ENCODE data around the gene ABO.
"Not testable (repeated sequence)": the region's sequence is repeated elsewhere in the genome, so short reads cannot be mapped to it uniquely, and the experiment has no call there.

Gene ABO

DNA sequence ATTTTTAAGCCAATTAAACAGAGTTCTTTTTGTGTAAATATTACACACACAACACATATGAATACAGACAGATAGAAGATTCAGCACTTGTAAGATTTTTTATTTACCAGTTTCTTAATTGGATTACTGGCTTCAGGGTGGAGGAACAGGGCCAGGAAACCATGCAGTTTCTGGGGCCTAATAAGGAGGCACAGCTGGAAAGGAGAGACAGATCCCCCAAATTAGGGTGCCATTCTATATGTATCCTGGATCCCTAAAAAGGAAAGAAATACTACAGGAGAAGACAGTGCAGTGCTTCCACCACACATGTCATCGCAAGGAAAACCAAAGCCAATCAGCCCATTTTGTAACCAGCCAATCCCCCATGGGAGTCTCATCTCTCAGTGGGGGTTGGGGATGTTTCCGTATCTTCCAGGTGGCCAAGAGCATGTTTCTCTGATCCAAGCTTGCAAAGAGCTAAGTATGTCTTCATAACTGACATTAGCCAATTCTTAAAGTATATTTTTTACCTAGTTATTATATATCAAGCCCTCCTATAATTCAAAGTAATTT, 15.8 kb upstream of the ABO start:
- no peak for DNase-seq (ENCODE audit: low read depth)

DNA sequence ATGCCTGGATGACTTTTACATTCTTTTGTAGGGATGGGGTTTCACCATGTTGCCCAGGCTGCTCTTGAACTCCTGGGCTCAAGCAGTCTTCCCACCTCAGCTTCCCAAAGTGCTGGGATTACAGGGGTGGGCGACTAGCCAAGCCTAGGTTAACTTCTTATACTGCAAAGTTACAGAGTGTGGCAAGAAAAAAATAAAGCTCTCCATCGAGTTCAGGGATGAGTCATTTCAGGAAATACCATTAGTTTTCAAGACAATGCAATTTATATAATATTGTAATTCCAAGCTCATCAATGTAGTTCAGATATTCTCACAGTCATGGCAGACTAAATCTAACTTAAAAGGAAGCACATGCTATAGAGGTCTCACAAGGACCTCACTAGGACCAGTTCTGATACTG, 11.5 kb upstream of the ABO start:
- no peak for DNase-seq (ENCODE audit: low read depth)

DNA sequence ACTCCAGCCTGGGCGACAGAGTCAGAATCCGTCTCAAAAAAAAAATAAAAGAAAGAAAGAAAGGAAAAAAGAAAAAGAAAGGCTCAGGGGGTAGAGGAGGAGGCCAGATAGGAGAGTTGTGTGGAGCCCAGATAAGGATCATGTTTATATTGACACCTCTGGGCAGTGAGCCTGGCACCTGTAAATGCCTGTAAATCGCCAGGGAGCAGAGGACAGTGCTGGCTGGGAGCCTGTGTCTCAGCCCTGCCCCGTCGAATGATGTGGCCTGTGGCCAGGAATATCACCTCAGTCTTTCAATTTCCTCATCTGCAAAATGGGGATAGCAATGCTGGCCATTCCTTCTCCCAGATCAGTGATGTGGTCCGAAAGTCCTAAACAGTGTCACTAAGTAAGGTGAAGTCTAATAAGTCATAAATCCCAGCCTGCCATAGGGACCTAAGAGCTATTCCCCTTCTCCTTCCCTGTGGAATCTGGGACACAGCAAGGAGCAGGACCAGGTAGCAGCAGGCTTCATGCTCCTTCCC, 10.3 kb upstream of the ABO start:
- DNase-seq (ENCODE audit: low read depth) = no peak

DNA sequence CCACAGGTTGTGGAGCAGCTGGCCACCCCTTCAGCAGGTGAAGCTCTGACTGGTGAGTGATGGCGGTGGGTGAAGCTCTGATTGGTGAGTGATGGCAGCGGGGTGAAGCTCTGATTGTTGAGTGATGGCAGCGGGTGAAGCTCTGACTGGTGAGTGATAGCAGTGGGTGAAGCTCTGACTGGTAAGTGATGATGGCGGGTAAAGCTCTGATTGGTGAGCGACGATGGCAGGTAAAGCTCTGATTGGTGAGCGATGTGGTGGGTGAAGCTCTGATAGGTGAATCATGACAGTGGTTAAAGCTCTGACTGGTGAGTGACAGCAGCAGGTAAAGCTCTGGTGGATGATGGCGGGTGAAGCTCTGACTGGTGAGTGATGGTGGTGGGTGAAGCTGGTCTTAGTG, 9.4 kb upstream of the ABO start:
- DNase-seq (ENCODE audit: low read depth) = no peak

DNA sequence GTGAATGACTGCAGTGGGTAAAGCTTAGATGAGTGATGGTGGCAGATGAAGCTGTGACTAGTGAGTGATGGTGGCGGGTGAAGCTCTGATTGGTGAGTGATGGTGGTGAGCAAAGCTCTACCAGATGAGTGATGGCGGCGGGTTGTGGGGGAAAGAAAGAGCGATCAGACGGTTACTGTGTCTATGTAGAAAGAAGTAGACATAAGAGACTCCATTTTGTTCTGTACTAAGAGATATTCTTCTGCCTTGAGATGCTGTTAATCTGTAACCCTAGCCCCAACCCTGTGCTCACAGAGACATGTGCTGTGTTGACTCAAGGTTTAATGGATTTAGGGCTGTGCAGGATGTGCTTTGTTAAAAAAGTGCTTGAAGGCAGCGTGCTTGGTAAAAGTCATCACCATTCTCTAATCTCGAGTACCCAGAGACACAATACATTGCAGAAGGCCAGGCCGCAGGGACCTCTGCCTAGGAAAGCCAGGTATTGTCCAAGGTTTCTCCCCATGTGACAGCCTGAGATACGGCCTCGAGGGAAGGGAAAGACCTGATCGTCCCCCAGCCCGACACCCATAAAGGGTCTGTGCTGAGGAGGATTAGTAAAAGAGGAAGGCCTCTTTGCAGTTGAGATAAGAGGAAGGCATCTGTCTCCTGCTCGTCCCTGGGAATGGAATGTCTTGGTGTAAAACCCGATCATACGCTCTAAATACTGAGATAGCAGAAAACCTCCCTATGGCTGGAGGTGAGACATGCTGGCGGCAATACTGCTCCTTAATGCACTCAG, 8.4 kb upstream of the ABO start:
- DNase-seq (ENCODE audit: low read depth) = not testable (repeated sequence)

DNA sequence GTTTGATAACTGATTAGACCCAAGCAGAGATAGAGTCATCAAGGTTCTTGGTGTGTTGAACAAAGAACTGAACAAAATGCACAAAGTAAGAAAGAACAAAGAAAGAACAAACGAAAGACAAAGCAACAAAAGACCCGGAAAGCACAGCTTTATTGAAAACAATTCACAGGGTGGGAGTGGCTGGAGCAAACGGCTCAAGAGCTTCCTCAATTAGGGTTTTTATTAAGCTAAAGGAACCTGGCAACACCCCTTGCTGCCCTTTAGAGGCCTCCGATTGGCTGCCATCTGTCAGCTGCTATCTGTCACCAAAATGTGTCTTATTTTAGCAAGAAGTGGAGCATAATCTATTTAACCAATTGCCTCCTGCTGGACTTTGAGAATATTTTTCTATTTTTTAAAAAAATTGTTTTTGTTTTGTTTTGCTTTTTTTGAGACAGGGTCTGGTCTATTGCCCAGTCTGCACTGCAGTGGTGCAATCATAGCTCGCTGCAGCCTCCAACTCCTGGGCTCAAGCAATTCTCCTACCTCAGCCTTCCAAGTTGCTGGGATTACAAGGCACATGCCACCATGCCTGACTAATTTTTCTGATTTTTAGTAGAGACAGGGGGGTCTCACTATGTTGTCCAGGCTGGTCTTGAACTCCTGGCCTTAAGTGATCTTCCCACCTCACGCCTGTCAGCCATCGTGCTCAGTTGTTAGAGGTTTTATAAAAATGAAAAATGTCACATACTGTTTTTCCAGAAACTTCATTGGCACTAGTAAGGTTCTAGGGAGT, 7.7 kb upstream of the ABO start:
- no peak for DNase-seq (ENCODE audit: low read depth)

DNA sequence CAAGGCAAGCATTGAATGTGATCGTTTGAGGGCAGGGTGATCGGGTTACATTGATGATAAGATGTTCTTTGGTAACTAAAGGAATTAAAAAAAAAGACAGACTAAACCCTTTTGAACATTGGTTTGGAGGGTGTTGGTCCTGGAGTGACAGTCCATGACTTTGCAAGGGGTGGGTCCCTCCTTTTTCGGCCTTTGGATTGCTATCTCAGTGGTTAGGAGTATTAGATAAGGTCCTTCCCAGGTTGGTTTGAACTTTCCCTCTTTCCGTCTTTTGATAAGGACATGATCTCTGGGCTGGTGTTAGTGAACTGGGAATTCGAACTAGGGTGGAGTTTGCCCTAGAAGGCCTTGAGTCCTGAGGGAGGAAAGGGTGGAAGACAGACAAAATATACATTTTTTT, 5.4 kb upstream of the ABO start:
- no peak for DNase-seq (ENCODE audit: low read depth)

DNA sequence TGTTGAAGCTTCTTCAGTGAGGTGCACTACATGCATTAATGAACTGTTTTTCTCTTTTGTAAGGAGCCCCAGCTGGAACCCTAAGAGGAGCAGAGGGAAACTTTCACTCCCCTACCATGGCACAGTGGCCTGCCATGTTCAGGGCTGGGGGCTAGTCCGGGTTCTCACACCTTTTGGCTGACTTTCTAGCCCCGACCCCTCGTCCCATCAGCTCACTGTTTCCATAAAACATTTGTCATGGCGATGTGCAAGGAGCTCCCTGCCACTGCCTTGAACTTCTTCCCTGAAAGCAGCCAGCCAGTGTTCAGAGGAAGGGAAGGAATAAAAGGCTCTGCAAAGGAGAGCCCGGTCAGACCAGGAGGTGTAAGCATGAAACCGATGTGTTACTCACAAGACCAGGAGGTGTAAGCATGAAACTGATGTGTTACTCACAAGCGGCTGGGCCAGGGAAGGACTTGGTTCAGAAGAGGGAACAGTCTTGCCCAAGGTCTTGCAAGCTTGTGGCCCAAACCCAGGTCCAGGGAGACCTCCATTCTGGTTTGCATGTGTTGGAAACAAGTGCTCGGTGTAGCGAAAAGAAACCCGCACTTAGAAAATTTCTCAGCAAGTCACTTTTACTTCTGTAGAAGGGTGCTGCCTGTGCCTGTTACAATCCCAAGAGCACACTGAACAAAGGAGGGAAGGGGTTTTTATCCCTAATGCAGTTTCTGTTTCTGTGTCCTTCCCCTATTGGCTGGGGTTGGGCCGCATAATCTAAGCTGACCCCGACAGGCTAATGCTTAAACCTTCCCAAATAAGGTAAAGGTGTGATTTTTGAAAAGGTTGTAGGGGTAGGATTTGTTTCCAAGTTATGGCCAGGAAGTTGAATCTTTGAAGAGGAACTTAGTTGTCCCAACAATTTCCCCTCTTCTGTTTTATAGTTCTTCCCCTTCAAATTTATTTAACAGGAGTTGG, 3.4 kb upstream of the ABO start:
- DNase-seq (ENCODE audit: low read depth) = no peak

DNA sequence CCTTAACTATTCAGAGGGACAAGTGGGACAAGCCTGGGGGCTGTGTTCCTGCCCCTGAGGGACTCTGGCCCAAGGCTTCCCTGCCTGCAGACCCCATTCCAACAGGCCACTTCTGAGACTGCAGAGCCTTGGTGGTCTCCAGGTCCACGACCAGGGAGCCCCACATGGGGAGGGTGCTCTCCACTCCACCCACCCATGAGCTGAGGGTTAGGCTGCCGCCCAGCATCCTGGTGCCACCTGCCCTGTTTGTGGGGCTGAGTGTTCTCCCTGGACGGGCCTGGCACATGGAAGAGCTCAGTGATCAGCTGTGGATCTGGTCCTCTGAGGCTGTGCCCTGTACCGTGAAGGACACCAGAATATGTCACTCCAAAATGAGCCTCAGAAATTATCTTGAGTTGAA, 2.5 kb upstream of the ABO start:
- DNase-seq (ENCODE audit: low read depth) = no peak

DNA sequence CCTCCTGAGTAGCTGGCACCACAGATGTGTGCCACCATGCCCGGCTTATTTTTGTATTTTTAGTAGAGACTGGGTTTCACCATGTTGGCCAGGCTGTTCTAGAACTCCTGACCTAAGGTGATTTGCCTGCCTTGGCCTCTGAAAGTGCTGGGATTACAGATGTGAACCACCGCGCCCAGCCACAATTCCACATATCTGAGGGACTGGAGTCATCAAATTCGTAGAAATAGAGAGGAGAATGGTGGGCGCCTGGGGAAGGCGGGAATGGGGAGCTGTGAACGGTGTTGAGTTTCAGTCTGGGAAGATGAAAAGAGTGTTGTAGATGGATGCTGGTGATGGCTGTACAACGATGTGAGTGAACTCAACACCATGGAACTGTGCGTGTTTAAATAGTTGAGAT, 1.9 kb upstream of the ABO start:
- DNase-seq (ENCODE audit: low read depth) = no peak

DNA sequence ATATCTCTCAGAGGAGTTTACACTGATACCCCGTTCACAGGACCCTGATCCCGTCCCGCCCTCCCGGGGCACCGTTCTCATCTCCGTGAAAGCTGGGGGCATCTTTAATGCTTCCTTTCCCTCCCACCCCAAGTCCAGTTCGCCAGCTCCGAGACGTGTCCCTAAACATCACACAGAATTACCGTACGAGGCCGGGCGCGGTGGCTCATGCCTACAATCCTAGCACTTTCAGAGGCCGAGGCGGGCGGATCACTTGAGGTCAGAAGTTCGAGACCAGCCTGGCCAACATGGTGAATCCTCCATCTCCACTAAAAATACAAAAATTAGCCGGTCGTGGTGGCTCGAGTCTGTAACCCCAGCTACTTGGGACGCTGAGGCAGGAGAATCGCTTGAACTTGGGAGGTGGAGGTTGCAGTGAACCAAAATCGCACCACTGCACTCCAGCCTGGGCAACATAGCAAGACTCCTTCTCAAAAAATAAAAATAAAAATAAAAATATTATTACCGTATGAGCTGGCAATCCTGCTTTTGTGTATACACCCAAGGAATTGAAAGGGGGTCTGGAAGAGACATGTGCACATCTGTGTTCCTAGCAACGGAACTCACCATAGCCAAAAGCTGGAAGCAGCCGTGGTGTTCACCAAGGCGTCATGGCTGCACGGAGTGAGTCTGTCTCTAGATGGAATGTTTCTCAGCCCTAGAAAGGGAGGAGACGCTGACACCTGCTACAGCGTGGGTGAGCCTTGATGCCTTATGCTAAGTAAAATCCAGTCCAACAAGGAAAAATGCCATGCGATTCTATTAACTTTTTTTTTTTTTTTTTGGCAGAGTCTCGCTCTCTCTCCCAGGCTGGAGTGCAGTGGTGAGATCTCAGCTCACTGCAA, 1.2 kb upstream of the ABO start:
- no peak for DNase-seq (ENCODE audit: low read depth)

DNA sequence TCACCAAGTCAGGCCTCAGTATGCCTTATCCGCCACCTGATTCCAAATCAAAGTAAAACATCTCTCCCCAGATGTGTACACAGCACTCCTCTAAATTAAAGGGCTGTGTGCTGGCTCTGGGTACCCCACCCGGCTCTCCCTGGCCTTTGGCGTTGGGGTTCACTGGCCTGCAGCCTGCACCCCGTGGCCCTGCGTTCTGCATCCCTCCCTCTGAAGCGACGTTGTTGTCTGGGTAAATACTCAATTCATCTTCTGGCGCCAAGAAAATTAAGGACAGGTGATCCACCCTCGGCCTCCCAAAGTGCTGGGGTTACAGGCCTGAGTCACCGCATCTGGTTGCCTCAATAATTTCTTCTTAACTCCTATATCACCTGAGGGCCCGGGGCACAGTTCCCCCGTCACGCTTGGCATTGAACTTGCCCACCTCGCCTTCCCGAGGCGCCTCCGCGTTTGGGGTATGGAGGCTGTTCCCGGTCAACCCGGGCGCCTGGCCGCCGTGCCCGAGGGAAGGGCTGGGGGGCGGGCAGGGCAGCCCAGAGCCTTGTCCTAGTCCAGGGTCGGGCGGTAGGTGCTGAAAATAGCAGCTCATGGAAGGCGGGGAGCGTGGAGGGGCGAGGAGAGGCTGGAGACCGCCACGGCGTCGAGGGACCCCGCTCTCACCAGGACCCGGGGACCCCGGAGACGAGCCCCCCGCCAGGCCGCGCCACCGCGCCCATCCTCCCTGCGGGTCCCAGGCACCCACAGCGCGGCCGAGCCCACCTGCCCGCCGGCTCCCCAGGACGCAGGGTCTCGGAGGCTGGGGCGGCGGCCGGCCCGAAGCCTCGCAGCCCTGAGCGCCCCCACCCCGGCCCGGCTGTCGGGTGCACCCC, 531 bp downstream of the ABO start:
- no peak for DNase-seq (ENCODE audit: low read depth)

DNA sequence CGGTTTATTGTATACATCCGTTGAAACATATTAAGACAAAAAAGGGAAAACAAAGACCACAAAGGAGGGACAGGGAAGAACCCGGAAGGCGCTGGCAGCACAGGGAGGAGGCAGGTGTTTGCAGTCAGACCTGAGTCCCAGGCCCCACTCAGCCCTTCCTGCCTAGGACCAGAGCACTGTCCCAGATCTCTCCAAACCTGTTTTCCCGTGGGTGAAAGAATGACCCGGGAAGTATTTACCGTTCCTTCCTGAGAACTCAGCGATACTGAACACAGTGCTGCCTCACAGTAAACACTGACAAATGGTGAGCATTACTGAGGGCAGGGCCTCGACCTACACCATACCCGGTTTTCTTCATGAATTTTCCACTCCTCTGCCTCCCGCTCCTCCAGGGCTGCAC, 1.2 kb downstream of the ABO start:
- no peak for DNase-seq (ENCODE audit: low read depth)

DNA sequence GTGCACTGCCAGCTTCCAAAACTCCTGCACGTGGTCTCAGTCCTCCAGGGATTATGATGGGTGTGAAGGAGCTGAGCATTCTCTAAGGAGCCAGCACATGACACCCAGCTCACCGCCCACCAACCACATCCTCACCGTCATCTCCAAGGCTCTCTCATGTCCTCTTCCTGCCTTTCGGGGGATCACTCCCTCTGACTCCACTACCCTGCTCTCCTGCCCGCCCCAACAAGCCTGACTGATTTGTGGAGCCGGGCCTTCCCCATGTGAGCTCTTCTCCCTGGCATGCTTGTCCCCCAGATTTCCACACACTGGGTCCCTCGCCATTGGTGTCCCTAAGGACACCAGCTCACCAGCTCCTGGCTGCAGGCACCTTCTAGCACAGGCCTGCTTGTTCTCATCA, 1.9 kb downstream of the ABO start:
- DNase-seq (ENCODE audit: low read depth) = no peak

DNA sequence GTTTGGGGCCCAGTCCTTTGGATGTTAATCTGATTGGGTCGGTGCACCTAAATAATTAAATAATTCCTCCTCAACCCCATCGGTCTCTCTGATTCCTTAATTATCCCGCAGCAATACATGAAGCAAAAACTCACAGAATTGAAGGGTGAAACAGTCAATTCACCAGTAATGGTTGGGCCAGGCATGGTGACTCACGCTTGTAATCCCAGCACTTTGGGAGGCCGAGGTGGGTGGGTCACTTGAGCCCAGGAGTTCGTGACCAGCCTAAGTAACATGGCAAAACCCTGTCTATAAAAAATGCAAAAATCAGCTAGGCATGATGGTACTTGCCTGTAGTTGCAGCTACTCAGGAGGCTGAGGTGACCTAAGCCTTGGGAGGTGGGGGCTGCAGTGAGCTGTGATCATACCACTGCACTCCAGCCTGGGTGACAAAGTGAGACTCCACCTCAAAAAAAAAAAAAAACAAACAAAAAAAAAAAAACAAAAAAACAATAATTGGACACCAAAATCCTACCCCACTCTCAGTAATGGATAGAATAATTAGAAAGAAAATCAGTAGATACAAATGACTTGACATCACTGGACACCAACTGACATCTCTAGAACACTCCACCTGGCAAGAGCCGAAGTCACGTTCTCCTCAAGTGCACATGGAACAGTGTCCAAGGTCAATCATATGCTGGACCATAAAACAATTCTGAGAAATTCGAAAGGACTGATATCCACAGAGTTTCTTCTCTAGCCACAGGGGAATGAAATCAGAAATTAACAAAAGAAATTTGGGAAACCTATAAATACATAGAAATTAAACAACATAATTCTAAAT, 5.3 kb downstream of the ABO start:
- DNase-seq (ENCODE audit: low read depth) = no peak

DNA sequence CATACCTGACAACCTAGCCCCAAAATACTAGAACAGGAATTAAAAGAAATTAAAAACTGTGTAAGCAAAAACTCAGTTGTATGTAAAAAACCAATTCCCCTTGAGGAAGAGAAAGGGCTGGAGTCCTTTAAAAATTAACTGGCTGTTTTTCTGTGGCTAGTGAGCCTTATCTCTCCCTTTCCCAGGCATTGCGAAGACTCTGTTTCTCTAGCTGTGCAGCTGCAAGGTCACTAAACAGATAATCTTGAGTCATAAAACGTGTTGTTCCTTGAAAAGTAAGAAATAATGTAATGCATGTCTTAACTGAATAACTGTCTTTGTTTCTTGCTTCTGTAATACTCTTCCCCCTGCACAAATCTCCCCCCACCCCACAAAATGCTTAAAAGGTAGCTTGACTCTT, 5.9 kb downstream of the ABO start:
- DNase-seq (ENCODE audit: low read depth) = not testable (repeated sequence)

DNA sequence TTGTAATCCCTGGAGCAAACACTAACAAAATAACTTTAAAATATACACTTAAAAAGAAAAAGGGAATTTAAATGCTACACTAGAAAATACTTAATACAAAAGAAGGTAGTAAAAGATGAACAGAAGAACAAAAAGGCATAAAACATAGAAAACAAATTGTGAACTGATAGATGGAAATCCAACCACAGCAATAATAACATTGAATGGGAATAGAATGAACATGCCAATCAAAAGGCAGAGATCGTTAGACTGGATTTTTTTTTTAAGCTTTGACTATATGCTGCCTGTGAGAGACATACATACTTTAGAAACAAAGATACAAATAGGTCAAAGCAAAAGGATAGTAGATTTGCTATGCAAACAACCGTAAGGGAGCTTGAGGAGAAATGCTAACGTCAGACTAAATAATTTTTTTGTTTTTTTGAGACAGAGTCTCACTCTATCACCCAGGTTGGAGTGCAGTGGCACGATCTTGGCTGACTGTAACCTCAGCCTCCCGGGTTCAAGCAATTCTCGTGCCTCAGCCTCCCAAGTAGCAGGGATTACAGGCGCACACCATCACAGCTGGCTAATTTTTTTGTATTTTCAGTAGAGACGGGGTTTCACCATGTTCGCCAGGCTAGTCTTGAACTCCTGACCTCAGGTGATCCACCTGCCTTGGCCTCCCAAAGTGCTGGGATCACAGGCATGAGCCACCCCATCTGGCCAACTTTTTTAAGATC, 6.5 kb downstream of the ABO start:
- DNase-seq (ENCODE audit: low read depth) = no peak

DNA sequence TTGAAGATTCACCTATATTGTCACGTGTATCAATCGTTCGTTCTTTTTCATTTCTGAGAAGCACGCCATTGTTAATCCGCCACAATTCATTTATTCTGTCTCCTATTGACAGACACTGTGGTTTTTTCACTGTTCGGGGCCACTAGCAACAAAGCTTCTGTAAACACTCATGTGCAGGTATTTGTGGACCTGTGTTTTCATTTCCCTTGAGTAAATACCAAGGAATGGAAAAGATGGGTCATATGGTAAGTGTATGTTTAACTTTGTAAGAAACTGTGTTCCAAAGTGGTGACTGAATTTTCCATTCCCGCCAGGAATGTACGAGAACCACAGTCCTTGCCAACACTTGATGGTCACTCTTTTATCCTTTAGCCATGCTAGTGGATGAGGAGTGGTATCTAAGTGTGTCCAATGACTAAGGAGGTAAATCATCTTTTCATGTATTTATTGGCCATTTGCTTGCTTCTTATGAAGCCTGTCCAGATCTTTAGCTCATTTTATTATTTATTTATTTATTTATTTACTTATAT, 10.7 kb downstream of the ABO start:
- no peak for DNase-seq (ENCODE audit: low read depth)

Data from stimulated activated CD8-positive, alpha-beta memory T cell treated with anti-CD3 and anti-CD28 coated beads, Interleukin-12 subunit alpha, Interleukin-12 subunit beta, amount 100 ng/mL, for 1 hour (primary cell).